Stimulated activated CD4-positive, alpha-beta T cell treated with anti-CD3 and anti-CD28 coated beads, TNF-alpha, amount 100 ng/mL, for 1 hour (primary cell): Measurements from ENCODE around the gene ARID1A.

ENCODE experiments used
- DNase-seq, 3 donors: peaks; one replicate each; pipeline ENCODE4 v3.0.0-alpha.2; 2020; ENCODE audit warnings: low read depth in 3 of 3, low spot score in 1 of 3

ARID1A gene

DNA sequence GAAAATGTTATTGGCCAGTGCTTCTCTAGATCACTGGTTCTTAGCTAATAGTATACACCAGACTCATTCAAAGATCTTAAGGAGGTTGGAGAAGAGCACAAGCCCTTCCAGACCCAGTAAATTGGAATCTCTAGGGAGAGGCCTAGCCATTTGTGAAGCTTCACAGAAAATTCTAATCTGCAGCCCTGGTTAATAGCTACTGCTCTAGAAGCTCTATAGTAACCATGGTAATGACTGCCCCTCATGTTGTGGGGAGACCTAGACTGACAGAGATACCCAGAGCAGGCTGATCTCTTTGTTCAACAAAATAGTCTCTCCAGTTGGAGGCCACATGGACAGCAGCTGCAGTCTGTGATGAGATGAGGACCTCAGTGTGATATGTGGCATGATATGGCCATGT lies 31.7 kb downstream of the ARID1A start:
- no peak for DNase-seq

- no peak for DNase-seq
Measured at GRCh38 chr1:26728645-26729044, 32.8 kb downstream of the ARID1A start.

DNA sequence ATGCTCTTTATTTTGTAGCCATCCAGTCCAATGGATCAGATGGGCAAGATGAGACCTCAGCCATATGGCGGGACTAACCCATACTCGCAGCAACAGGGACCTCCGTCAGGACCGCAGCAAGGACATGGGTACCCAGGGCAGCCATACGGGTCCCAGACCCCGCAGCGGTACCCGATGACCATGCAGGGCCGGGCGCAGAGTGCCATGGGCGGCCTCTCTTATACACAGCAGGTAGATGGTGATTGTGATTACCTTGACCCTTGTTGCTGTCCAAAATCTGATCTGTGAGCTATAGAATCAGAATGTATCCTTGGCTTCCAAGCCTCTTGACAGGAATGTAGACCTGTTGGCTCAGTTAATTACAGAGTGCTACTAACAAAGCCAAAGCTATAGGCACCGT lies 33.8 kb downstream of the ARID1A start:
- DNase-seq = no peak

DNA sequence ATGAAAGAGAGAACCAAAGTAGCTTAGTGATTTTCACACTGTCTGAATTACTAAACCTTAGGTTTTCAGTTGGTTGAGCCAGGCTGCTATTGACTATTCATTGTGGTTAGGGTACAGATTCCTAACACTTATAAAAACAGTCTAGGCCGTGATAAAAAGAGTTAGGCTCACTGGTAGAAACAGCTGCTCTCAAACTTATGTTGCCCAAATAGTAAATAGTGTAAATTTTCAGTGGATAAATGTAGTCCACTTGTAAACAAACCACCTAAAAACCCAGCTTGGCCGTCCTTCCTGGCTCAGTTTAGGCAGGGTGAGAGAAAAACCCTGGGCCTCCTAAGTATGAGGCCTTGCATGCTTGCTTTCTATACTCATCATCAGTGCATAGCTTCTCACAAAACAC lies 34.9 kb downstream of the ARID1A start:
- DNase-seq = no peak

GRCh38 chr1:26731233-26731902 lies 35.6 kb downstream of the ARID1A start:
- no peak for DNase-seq

DNA sequence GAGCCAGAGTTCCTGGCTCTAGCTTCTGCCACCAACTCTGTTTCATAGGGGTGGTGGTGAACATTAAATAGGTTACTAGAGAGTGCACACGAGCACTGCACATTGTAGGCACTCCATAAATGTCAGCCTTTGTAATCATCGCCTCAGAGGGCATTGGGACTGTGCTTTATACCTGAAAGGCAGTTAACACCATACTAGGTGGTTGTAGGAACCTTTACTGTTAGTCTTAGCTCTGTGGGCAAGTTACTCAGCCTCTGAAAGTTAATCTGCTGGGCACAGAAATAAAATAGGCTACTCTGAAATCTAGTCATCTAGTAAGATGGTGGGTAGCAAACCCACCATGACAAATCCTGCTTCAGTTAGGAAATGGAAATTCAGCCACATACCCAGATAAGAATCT lies 37.6 kb downstream of the ARID1A start:
- DNase-seq = no peak

- DNase-seq = no peak
Measured at GRCh38 chr1:26733982-26734381, 38.2 kb downstream of the ARID1A start.

DNA sequence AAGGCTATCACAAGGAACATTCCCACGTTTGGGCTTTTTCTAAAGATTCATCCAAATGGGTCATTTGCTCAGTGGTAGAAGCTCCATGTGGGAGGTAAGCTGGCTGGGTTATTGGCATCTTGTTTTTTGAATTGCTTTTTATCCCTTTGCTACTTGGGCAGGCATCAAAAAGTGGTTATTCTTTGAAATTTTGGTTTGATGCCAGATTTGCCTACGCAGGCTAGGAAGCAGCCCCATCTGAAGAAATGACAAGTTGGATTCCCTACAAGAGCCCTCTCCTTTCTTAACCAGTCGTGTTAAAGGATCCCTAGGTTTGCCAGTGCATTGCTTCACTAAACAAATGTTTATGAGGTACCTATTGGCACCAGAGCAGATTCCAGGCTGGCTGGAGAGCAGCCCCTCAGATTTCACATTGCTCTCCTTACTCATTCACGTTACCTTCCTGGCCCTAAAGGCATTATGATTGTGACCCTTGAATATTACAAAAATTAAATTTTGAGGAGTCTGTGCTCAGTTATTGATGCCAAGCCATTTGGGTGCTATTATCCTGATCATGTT lies 38.8 kb downstream of the ARID1A start:
- DNase-seq = no peak

DNA sequence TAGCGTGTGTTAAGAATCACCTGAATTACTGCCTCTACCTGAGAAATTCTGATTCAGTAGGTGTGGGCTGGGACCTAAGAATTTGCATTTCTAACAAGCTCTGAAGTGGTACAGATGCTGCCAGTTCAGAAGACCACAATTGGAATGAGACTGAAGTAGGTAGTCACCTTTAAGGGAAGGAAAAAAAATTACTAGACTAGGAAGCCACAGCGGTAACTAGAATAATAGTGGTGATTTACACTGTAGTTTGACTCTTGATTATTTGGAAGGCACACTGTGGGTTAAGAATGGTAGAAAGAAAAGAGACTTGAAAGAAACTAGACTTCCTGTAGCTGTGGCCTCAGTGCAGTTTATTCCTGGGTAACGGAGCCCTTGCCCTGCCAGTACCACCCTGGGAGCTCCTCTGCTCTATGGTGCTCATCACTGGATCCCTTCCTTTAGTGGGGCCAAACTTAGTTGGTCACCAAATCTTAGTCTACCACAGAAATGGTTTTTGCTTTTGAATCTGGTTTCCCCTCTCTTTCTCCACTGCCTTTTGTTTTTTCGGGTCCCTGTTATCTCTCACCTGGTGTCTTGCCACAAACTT lies 43.6 kb downstream of the ARID1A start:
- DNase-seq = no peak

GRCh38 chr1:26740023-26740634 lies 44.3 kb downstream of the ARID1A start:
- DNase-seq = no peak

DNA sequence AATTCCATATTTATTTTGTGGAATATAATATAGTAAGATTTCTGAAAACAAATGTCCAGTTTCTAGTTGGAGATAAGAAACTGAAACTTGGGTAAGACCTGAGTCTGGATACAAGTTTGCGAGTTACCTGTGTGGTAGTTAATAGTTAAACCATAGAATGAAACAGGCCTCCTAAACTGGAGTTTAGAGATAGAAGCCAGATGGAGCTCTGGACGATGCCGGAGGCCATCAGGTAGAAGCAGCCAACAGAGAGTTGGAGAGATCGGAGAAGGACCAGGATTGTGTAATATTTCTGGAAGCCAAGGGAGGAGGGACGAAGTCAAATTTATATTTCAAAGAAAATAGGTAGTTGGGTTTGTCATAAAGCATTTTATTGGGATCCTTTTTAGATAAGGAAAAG lies 45.1 kb downstream of the ARID1A start:
- no peak for DNase-seq

DNA sequence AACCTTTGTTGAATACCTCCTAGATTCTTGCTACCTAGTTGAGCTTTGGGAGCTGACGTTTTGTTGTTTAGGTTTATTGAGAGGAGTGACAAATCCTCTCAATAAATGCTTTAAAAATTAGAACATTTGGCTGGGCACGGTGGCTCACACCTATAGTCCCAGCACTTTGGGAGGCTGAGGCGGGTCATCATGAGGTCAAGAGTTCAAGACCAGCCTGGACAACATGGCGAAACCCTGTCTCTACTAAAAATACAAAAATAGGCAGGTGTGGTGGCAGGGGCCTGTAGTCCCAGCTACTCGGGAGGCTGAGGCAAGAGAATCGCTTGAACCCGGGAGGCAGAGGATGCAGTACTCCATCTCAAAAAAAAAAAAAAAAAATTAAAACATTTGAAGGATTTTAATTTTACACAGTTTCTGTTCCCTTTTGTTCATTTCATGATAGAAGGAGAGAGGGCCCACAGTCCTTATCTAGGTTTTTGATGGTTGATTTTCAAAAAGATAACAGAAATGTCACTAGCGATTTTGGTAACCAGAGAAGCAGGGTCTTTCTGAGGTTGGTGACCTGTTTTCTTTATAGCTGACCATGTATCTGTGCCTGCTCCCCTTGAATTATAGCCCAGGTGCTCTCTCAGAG lies 47.7 kb downstream of the ARID1A start:
- DNase-seq = no peak

DNA sequence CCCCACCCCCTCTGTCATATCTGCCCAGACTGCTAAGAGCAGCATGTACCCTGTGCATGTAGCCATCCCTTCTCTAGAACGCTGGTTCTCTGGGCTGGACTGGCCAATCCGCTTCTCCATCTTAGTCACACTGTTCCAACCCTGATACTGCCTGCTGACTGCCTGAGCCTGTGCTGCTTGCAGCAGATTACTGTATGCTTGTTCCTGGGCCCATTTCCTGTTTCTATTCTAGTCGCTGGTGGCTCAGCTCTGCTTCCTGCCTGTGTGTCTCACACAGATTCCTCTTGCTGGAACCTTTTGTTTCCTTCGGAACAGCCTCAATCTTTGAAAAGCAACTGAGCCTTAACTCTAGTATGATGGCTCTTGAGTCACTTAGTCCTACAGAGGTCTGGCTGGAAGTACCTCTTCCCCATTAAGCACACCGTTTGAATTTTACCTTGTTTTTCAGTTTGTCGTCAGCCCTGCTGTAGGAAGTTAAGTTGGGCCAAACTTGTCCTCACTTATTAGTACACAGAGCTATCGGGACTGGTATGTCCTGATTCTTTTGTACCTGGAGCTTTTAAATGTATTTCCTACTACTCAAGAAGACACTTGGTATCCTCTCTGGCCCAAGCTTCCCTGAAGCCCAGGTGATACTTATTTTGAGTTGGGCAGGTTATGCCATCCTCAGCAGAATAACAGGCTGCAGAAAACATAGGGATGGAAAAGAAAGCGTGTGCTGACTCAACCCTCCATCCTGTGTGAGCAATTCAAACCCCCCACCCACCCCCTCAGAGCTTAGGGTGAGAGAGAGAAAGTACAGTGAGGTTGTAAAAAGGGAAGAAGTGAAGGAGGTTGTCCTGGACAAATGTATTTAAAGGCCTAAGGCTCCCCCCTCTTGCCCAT lies 48.5 kb downstream of the ARID1A start:
- peak; percentile 42 to 68 (median 67) for DNase-seq

- DNase-seq = no peak
Measured at GRCh38 chr1:26745191-26745590, 49.4 kb downstream of the ARID1A start.

GRCh38 chr1:26747048-26747447 lies 51.2 kb downstream of the ARID1A start:
- no peak for DNase-seq

DNA sequence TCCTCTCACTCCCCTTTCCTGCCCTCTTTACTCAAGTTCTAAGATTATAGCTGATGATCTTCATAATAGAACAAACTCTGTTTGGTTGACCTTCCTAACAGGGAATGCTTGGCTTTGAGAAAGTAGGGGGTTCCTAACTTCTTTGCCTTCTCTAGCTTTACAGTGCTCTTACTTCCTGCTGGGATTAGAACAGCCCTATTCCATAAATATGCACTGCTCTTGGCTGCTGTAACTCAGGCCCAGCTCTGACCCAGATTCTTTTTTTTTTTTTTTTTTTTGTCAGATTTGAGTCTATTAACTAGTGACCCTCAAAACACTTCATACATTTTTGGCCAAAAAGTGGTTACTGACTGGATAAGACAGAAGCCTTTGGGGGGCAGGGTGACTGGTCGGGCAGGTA lies 52.5 kb downstream of the ARID1A start:
- DNase-seq = no peak

GRCh38 chr1:26749458-26749857 lies 53.6 kb downstream of the ARID1A start:
- no peak for DNase-seq

GRCh38 chr1:26750428-26750827 lies 54.6 kb downstream of the ARID1A start:
- no peak for DNase-seq

- no peak for DNase-seq
Measured at GRCh38 chr1:26752519-26752918, 56.7 kb downstream of the ARID1A start.

DNA sequence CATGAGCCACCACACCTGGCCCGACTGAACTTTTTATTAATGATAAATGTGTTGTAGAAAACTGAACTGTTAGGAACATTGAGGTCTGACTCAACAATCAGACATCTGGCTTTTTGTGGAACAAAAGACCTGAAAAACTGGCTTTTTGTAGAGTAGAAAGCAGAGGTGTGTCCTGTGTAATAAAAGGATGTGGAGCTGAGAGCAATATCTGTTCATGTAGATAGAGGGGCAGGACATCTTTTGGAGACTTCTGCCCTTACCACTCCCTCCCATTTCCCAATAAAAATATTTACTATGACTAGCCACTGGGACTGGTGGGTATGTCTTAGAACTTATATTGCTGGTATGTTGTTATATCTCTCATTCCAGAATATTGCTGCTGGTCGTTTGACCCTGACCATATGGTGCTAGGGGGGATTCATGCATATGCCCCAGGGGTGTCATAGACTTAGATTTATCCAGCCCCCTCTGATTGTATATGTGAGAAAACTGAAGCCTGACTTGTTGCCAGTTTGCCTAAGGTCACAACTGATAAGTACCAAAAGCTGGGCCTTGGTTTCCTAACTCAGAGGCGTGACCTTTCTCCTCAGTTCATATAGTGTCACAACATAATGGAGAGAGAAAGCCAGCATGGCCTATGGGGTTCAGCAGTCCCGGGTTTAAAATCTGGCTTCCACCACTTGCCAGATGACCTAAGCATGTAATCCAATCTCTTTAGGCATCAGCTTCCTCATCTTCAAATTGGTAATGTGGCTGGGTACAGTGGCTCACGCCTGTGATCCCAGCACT lies 58.5 kb downstream of the ARID1A start:
- no peak for DNase-seq
